Metanephros (tissue), 1 donor: ENCODE data around the gene SCN7A. TPM values are rescaled to one million over a fixed set of nuclear protein-coding genes. Genes with fewer than 3 reads are reported as not detected.

Experiments
- total RNA-seq: library from RNA; depleted of rRNA; stranded (reverse); fragments of >200 nt; gene quantifications from one replicate; pipeline ENCODE4 v1.2.3, GENCODE V29; 2014

SCN7A gene
- 17.2 TPM for total RNA-seq

DNA sequence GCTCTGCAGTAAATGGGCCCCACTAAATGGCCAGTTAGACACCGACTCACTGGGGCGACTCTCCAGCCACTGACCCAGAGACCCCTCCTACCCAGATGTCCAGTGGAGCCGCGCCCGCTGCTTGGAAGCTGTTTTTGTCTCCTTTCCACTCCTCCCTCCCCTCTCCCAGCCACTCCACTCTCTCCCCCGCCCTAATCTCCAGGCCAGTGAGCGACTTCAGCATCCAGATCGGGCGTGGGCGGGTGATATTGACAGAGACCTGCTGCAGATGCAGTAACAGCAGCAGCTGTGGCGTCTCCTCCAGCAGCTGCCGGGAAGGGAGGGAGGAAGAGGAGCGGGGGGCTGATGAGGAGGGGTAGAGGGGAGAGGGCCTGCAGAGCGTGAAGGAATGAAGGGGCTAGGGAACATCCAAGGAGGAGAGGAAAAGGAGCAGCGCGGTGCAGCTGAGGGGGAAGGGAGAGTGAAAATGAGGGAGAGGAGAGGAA is at the start of gene SCN7A:
Gene SCN7A, minus strand, starts transcription at position 110 of the 485 bp plus-strand sequence. CDS start 16,553 bp downstream, outside the sequence.

DNA sequence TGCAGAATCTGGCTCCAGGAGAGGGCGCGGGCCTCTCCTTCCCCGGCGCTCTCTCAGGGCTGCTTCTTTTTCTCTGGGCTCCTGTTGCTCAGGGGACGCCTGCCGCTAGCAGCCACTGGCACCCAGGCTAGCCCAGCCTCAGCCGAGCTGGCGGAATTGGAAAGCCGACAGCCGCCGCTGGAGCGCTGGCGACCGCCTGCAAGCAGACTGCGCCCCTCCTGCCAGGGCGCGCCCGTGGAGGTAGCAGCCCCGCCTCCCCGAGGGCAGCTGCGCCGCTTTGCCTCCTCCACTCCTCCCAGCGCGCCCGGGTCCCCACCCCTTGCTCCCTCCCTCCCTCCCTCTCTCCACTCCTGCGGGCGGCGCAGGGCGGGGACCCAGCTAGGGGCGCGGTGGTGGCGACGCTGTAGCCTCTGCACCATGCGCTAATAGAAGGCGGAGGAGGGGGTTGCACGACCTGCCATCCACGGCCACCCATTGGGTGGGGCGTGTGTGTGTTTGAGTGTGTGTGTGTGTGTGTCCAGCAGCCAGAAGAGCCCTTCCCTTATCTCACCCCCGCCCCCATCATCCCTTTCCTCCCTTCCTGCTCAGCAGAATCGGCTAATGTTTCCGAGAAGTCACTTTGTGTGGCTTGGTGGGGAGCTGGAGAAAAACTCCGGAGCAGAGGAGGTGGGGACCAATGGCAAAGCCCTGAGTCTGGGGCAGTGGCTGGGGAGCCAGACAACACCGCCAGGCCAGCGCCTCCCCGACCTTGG is 118.1 kb downstream of the SCN7A start, which contains the start of gene SCN9A:
Gene SCN9A, minus strand, starts transcription at position 209 of the 752 bp plus-strand sequence. CDS start 64,188 bp downstream, outside the sequence.

Other genes starting within 250 kb of the SCN7A start
- 5.0 TPM for gene SCN9A, start 118.3 kb downstream of the SCN7A start, total RNA-seq